H9 (cell line): Measurements from ENCODE around the gene ACCSL. TPM values are rescaled to one million over a fixed set of nuclear protein-coding genes. Genes with fewer than 3 reads are reported as not detected.
A peak's percentile ranks its signal among the peaks of the same experiment; 100 is the strongest.

Experiments
- DNase-seq: peaks from one replicate; pipeline ENCODE4 v3.0.0-alpha.2; 2017
- H2AFZ ChIP-seq: one replicate; pipeline ENCODE4 v1.6.1; 2013; ENCODE audit warnings: mild to moderate bottlenecking, low read length, control low read depth, moderate library complexity
- H2AK5ac ChIP-seq: 2 replicates; pipeline ENCODE4 v1.6.1; 2013; ENCODE audit warnings: low read length, control low read depth, mixed read lengths; ENCODE audit not compliant: insufficient read length
- H2BK120ac ChIP-seq: one replicate; pipeline ENCODE4 v1.6.1; 2013; ENCODE audit warnings: low read depth, mild to moderate bottlenecking, low read length, control low read depth, inconsistent platforms; ENCODE audit not compliant: poor library complexity, severe bottlenecking
- H2BK12ac ChIP-seq: 2 replicates; pipeline ENCODE4 v1.6.1; 2013; ENCODE audit warnings: low read length, control low read depth, mixed read lengths, low read depth; ENCODE audit not compliant: insufficient read length
- H2BK15ac ChIP-seq: 2 replicates; pipeline ENCODE4 v1.6.1; 2013; ENCODE audit warnings: low read depth, low read length, control low read depth
- H2BK20ac ChIP-seq: one replicate; pipeline ENCODE4 v1.6.1; 2013; ENCODE audit warnings: low read depth, mild to moderate bottlenecking, low read length, control low read depth, inconsistent platforms; ENCODE audit not compliant: poor library complexity, severe bottlenecking
- H2BK5ac ChIP-seq: 2 replicates; pipeline ENCODE4 v1.6.1; 2013; ENCODE audit warnings: low read length, control low read depth, mixed read lengths; ENCODE audit not compliant: insufficient read length
- H3K14ac ChIP-seq: 2 replicates; pipeline ENCODE4 v1.6.1; 2013; ENCODE audit warnings: low read length, control low read depth; ENCODE audit not compliant: insufficient read depth
- H3K18ac ChIP-seq: 2 replicates; pipeline ENCODE4 v1.6.1; 2013; ENCODE audit warnings: low read depth, mild to moderate bottlenecking, mixed read lengths, low read length, control low read depth; ENCODE audit not compliant: insufficient read length
- H3K23ac ChIP-seq: 2 replicates; pipeline ENCODE4 v1.6.1; 2013; ENCODE audit warnings: low read length, control low read depth, mixed read lengths, low read depth; ENCODE audit not compliant: insufficient read length
- H3K23me2 ChIP-seq: 2 replicates; pipeline ENCODE4 v1.6.1; 2013; ENCODE audit warnings: low read depth, mild to moderate bottlenecking, mixed read lengths, low read length, control low read depth; ENCODE audit not compliant: insufficient read length, poor library complexity, severe bottlenecking
- H3K27ac ChIP-seq: 2 replicates; pipeline ENCODE4 v1.5.1; 2013; ENCODE audit warnings: low read length, control low read depth, mixed read lengths, low read depth; ENCODE audit not compliant: insufficient read length
- H3K27me3 ChIP-seq: 2 replicates; pipeline ENCODE4 v1.6.1; 2013; ENCODE audit warnings: low read length, control low read depth, inconsistent platforms; ENCODE audit not compliant: insufficient read depth
- H3K4ac ChIP-seq: 2 replicates; pipeline ENCODE4 v1.6.1; 2013; ENCODE audit warnings: low read depth, mild to moderate bottlenecking, control low read depth, inconsistent platforms, low read length, moderate library complexity
- H3K4me1 ChIP-seq: 2 replicates; pipeline ENCODE4 v1.6.1; 2013; ENCODE audit warnings: low read length, control low read depth, inconsistent platforms; ENCODE audit not compliant: insufficient read depth
- H3K4me2 ChIP-seq: 2 replicates; pipeline ENCODE4 v1.6.1; 2013; ENCODE audit warnings: low read length, control low read depth, mixed read lengths; ENCODE audit not compliant: insufficient read length, insufficient read depth
- H3K56ac ChIP-seq: 2 replicates; pipeline ENCODE4 v1.6.1; 2013; ENCODE audit warnings: low read depth, mild to moderate bottlenecking, mixed read lengths, low read length, control low read depth; ENCODE audit not compliant: insufficient read length
- H3K79me1 ChIP-seq: 2 replicates; pipeline ENCODE4 v1.6.1; 2013; ENCODE audit warnings: low read depth, mild to moderate bottlenecking, moderate library complexity, low read length, control low read depth, inconsistent platforms; ENCODE audit not compliant: insufficient read depth, poor library complexity, severe bottlenecking
- H3K79me2 ChIP-seq: 2 replicates; pipeline ENCODE4 v1.6.1; 2013; ENCODE audit warnings: low read length, control low read depth, inconsistent platforms; ENCODE audit not compliant: insufficient read depth
- H3K9ac ChIP-seq: 2 replicates; pipeline ENCODE4 v1.6.1; 2013; ENCODE audit warnings: low read length, control low read depth, mixed read lengths; ENCODE audit not compliant: insufficient read length; ENCODE audit errors: extremely low read depth
- H3K9me3 ChIP-seq: one replicate; pipeline ENCODE4 v1.6.1; 2013; ENCODE audit warnings: low read depth, low read length, inconsistent platforms; ENCODE audit not compliant: control insufficient read depth
- H3T11ph ChIP-seq: one replicate; pipeline ENCODE4 v1.6.1; 2013; ENCODE audit warnings: mild to moderate bottlenecking, low read length, control low read depth, inconsistent platforms
- H4K20me1 ChIP-seq: one replicate; pipeline ENCODE4 v1.6.1; 2013; ENCODE audit not compliant: control insufficient read depth, insufficient read length, insufficient read depth
- H4K5ac ChIP-seq: 2 replicates; pipeline ENCODE4 v1.6.1; 2013; ENCODE audit warnings: low read depth, mild to moderate bottlenecking, mixed read lengths, low read length, control low read depth; ENCODE audit not compliant: insufficient read length
- H4K8ac ChIP-seq: replicated peaks from 2 replicates; pipeline ENCODE4 v1.6.1; 2013; ENCODE audit warnings: low read length, control low read depth, mixed read lengths, low read depth; ENCODE audit not compliant: insufficient read length
- H4K91ac ChIP-seq: 2 replicates; pipeline ENCODE4 v1.6.1; 2013; ENCODE audit warnings: low read depth, mild to moderate bottlenecking, moderate library complexity, mixed read lengths, low read length, control low read depth; ENCODE audit not compliant: insufficient read length
- H3K27ac Mint-ChIP-seq, 3 experiments: 2 replicates in 2 of 3; 3 replicates in 1 of 3; pipeline ENCODE4 v1.8.0; 2020 to 2021; ENCODE audit warnings: mixed read lengths in 3 of 3, mild to moderate bottlenecking in 1 of 3, moderate library complexity in 1 of 3
- H3K27me3 Mint-ChIP-seq: 2 replicates; pipeline ENCODE4 v1.8.0; 2021; ENCODE audit warnings: low read depth, mild to moderate bottlenecking, moderate library complexity, mixed read lengths
- H3K36me3 Mint-ChIP-seq, 3 experiments: 2 replicates in 2 of 3; 3 replicates in 1 of 3; pipeline ENCODE4 v1.8.0; 2020 to 2021; ENCODE audit warnings: low read depth in 3 of 3, mixed read lengths in 3 of 3; ENCODE audit not compliant: insufficient read depth in 1 of 3
- H3K4me1 Mint-ChIP-seq, 2 experiments: 2 replicates each; pipeline ENCODE4 v1.8.0; 2020; ENCODE audit warnings: mixed read lengths in 2 of 2
- H3K4me3 Mint-ChIP-seq, 2 experiments: 2 replicates in 1 of 2; 3 replicates in 1 of 2; pipeline ENCODE4 v1.8.0; 2020 to 2021; ENCODE audit warnings: mild to moderate bottlenecking in 2 of 2, mixed read lengths in 2 of 2, moderate library complexity in 1 of 2
- H3K9me3 Mint-ChIP-seq, 2 experiments: 2 replicates in 1 of 2; 3 replicates in 1 of 2; pipeline ENCODE4 v1.8.0; 2020; ENCODE audit warnings: mild to moderate bottlenecking in 2 of 2, mixed read lengths in 2 of 2, moderate library complexity in 1 of 2
- CTCF ChIP-seq: fragments of 200-600 bp; sonication (generic); conservative IDR thresholded peaks from 3 replicates; pipeline ENCODE4 v1.8.0; 2021; ENCODE audit warnings: antibody characterized with exemption, mild to moderate bottlenecking
- WGBS: extraction: QIAGEN DNeasy Blood & Tissue Kit; methylation state at CpG from one replicate; pipeline ENCODE4 v1.1.7; 2013; ENCODE audit warnings: missing lambda C conversion rate, low lambda C conversion rate, mixed read lengths; ENCODE audit not compliant: insufficient read length; ENCODE audit errors: extremely low coverage; 5-methylcytosine and 5-hydroxymethylcytosine counted together
- total RNA-seq: library from RNA; stranded (reverse); gene quantifications from 2 replicates; pipeline ENCODE4 v1.2.1, GENCODE V29; 2021

Gene ACCSL
- total RNA-seq, 1 experiment from 2014 or later, result not detected

GRCh38 chr11:44005956-44006355 is 41.8 kb upstream of the ACCSL start:
- DNase-seq, result peak; percentile 7

More at GRCh38 chr11:44005956-44006355, 41.8 kb upstream of the ACCSL start:
- Mint-ChIP-seq H3K27ac (no peak overlapping the region), H3K4me3 (no peak overlapping the region), H3K27me3 (peaks cover 7% of the 10 kb centered on the region), H3K36me3 (no peaks in the 10 kb centered on the region), H3K9me3 (no peaks in the 10 kb centered on the region), H3K4me1 (peaks cover 15 to 28% of the 10 kb centered on the region in 2 experiments)
- TF ChIP-seq CTCF, result no peak
- H4K5ac ChIP-seq, result no peak overlapping the region
- H3K9me3 ChIP-seq, result no peaks in the 10 kb centered on the region
- no peak overlapping the region for H4K8ac ChIP-seq
- no peaks in the 10 kb centered on the region for H3K27me3 ChIP-seq
- no peak overlapping the region for H3K4me2 ChIP-seq
- no peak overlapping the region for H3K23ac ChIP-seq
- no peak overlapping the region for H2BK20ac ChIP-seq
- H2BK15ac ChIP-seq, result no peak overlapping the region
- H3K14ac ChIP-seq, result no peak overlapping the region
- no CpG with 5 or more reads among the region's 1 CpG for whole genome bisulfite sequencing
- no peak overlapping the region for H2AK5ac ChIP-seq
- no peak overlapping the region for H3K9ac ChIP-seq
- no peak overlapping the region for H3K56ac ChIP-seq
- no peak overlapping the region for H4K91ac ChIP-seq
- no peaks in the 10 kb centered on the region for H3K79me1 ChIP-seq
- no peak overlapping the region for H3K18ac ChIP-seq
- no peaks in the 10 kb centered on the region for H4K20me1 ChIP-seq
- H3T11ph ChIP-seq, result no peak overlapping the region
- no peak overlapping the region for H3K4ac ChIP-seq
- H3K4me1 ChIP-seq, result no peaks in the 10 kb centered on the region; the same call in 1 of the 2 replicates
- no peak overlapping the region for H3K27ac ChIP-seq
- no peak overlapping the region for H2BK5ac ChIP-seq
- H2BK120ac ChIP-seq, result no peak overlapping the region
- no peak overlapping the region for H2BK12ac ChIP-seq
- H3K79me2 ChIP-seq, result no peaks in the 10 kb centered on the region
- no peak overlapping the region for H2AFZ ChIP-seq
- no peaks in the 10 kb centered on the region for H3K23me2 ChIP-seq
